K562 (cell line): Measurements from ENCODE around the gene CBFA2T3. TPM values are rescaled to one million over a fixed set of nuclear protein-coding genes. Genes with fewer than 3 reads are reported as not detected.

Experiments
- AFF4 ChIP-seq: sonication (generic); formaldehyde crosslinking; IDR thresholded peaks from 2 replicates; pipeline ENCODE4 v1.8.0; 2023; ENCODE audit warnings: mild to moderate bottlenecking, missing genetic modification reagents
- CBX1 ChIP-seq: sonication (generic); IDR thresholded peaks from 2 replicates; pipeline ENCODE4 v1.6.1; 2016; ENCODE audit warnings: antibody characterized with exemption, low read depth, mild to moderate bottlenecking
- CCNT2 ChIP-seq: IDR thresholded peaks from 2 replicates; pipeline ENCODE4 v1.6.1; 2011; ENCODE audit warnings: borderline replicate concordance, low read depth, mild to moderate bottlenecking, moderate library complexity, mixed read lengths, low read length; ENCODE audit not compliant: insufficient read length; ENCODE audit errors: extremely low read depth
- CTBP1 ChIP-seq: fragments of 450-650 bp; IDR thresholded peaks from 2 replicates; pipeline ENCODE4 v1.6.1; 2016; ENCODE audit warnings: borderline replicate concordance
- DDX20 ChIP-seq: fragments of 450-650 bp; IDR thresholded peaks from 2 replicates; pipeline ENCODE4 v1.6.1; 2016; ENCODE audit warnings: missing genetic modification characterization, low read depth, mild to moderate bottlenecking, missing compliant biosample characterization, moderate library complexity
- EHMT2 ChIP-seq: fragments of 450-650 bp; IDR thresholded peaks from 2 replicates; pipeline ENCODE4 v1.6.1; 2018; ENCODE audit warnings: antibody characterized with exemption
- EWSR1 ChIP-seq: fragments of 450-650 bp; IDR thresholded peaks from 2 replicates; pipeline ENCODE4 v1.6.1; 2018; ENCODE audit warnings: borderline replicate concordance, mild to moderate bottlenecking, low read depth, moderate library complexity; ENCODE audit not compliant: partially characterized antibody
- FOXK2 ChIP-seq, 2 experiments: fragments of 450-650 bp; IDR thresholded peaks in 1 of 2; conservative IDR thresholded peaks in 1 of 2; 2 replicates each; pipeline ENCODE4 v1.6.1; 2016; ENCODE audit warnings: low read depth in 2 of 2, mild to moderate bottlenecking in 1 of 2
- MYNN ChIP-seq, 2 experiments: sonication (generic); formaldehyde crosslinking in 1 of 2; IDR thresholded peaks; 2 replicates each; pipeline versions ENCODE4 v1.5.0 to v1.6.1; 2016 to 2020; ENCODE audit warnings: antibody characterized with exemption in 1 of 2, missing genetic modification reagents in 1 of 2
- NCOA4 ChIP-seq: fragments of 450-650 bp; IDR thresholded peaks from 2 replicates; pipeline ENCODE4 v1.6.1; 2018; ENCODE audit warnings: mild to moderate bottlenecking; ENCODE audit not compliant: partially characterized antibody
- NCOR1 ChIP-seq: fragments of 450-650 bp; IDR thresholded peaks from 2 replicates; pipeline ENCODE4 v1.6.1; 2016; ENCODE audit warnings: mild to moderate bottlenecking, moderate library complexity
- NFIC ChIP-seq: fragments of 450-650 bp; IDR thresholded peaks from 2 replicates; pipeline ENCODE4 v1.6.1; 2017; ENCODE audit warnings: mild to moderate bottlenecking, inconsistent platforms
- POLR2B ChIP-seq: fragments of 450-650 bp; IDR thresholded peaks from 2 replicates; pipeline ENCODE4 v1.6.1; 2018; ENCODE audit warnings: low read depth; ENCODE audit not compliant: partially characterized antibody
- RBM22 ChIP-seq: fragments of 200-400 bp; formaldehyde crosslinking; IDR thresholded peaks from 2 replicates; pipeline ENCODE4 v1.6.1; 2018; ENCODE audit warnings: low read length, low read depth; ENCODE audit not compliant: poor library complexity, severe bottlenecking
- SP1 ChIP-seq: sonication (generic); formaldehyde crosslinking; IDR thresholded peaks from 2 replicates; pipeline ENCODE4 v1.8.1; 2022; ENCODE audit warnings: mild to moderate bottlenecking, missing genetic modification reagents
- VEZF1 ChIP-seq: fragments of 200-800 bp; sonication (Bioruptor generic); IDR thresholded peaks from 2 replicates; pipeline ENCODE4 v1.6.1; 2017; ENCODE audit warnings: missing genetic modification characterization, missing compliant biosample characterization
- ZBTB2 ChIP-seq: fragments of 450-650 bp; IDR thresholded peaks from 2 replicates; pipeline ENCODE4 v1.6.1; 2016; ENCODE audit warnings: antibody characterized with exemption
- ZNF232 ChIP-seq: sonication (generic); formaldehyde crosslinking; IDR thresholded peaks from 2 replicates; pipeline ENCODE4 v1.8.0; 2022; ENCODE audit warnings: mild to moderate bottlenecking, missing genetic modification reagents
- polyA plus RNA-seq, 8 experiments: library from polyadenylated mRNA; depleted of rRNA in 4 of 8; stranded (reverse) in 5 of 8; unstranded in 3 of 8; fragments of >200 nt; fragmentation: Nextera tagmentation in 2 of 8; fragmentation: Illumina TruSeq in 1 of 8; extraction: Ambion mirVana in 2 of 8; extraction: Trizol in 1 of 8; gene quantifications; 2 replicates each; pipeline versions ENCODE4 v1.2.1 to v1.2.3, GENCODE V29; 2011 to 2014; ENCODE audit warnings: inconsistent platforms in 1 of 8, missing spikeins in 1 of 8
- total RNA-seq, 7 experiments: library from RNA; depleted of rRNA in 6 of 7; stranded (reverse); fragments of >200 nt in 6 of 7; fragmentation: Illumina TruSeq in 2 of 7; extraction: Trizol in 2 of 7; gene quantifications; 2 replicates each; pipeline versions ENCODE4 v1.2.1 to v1.2.3, GENCODE V29; 2011 to 2021; ENCODE audit warnings: low replicate concordance in 1 of 7

CBFA2T3 gene
- total and polyA plus RNA-seq, 9 of the 15 experiments (the other 6 are each of a cell fraction or from before 2014, with no cell fraction given), result 2.3 to 145 (median 6.7) TPM

- TF ChIP-seq CCNT2, result peak; percentile 50
- peak; percentile 46; the same call in 1 of the 2 replicates for TF ChIP-seq CTBP1
- peak; percentile 30 for TF ChIP-seq NCOA4
- peak; percentile 78 for TF ChIP-seq POLR2B
- 0 out of 2 replicates have a peak, but pooled peaks have one; percentile 49 for TF ChIP-seq AFF4 (CRISPR knock-in tag)
- TF ChIP-seq RBM22, result peak; percentile 99
- no peak for TF ChIP-seq EWSR1
- TF ChIP-seq MYNN (IDR thresholded peaks at IDR 0.05), result peak; percentile 82
- no peak for TF ChIP-seq MYNN (CRISPR knock-in tag; IDR thresholded peaks at IDR 0.05)
- TF ChIP-seq FOXK2 (conservative IDR thresholded peaks at IDR 0.05 in 1 of 2, IDR thresholded peaks at IDR 0.05 in 1 of 2; ENCODE audit: low read depth in 2 of 2), result peak; percentile 83 to 85; a peak in 3 of 4 replicates
- TF ChIP-seq CBX1, result peak; percentile 60; the same call in 1 of the 2 replicates
- no peak for TF ChIP-seq ZNF232 (CRISPR knock-in tag)
- peak; percentile 49; the same call in 1 of the 2 replicates for TF ChIP-seq SP1 (CRISPR knock-in tag)
- TF ChIP-seq NCOR1, result peak; percentile 45; the same call in 1 of the 2 replicates
- peak; percentile 32; the same call in 1 of the 2 replicates for TF ChIP-seq NFIC
- peak; percentile 67 for TF ChIP-seq ZBTB2
- TF ChIP-seq DDX20 (tag), result no peak
- TF ChIP-seq VEZF1, result 0 out of 2 replicates have a peak, but pooled peaks have one; percentile 25
- TF ChIP-seq EHMT2, result 0 out of 2 replicates have a peak, but pooled peaks have one; percentile 23
Observed at GRCh38 chr16:88882358-88883030, 94.5 kb downstream of the CBFA2T3 start (continued).
